Hematopoietic multipotent progenitor cell treated with erythropoietin and hydrocortisone succinate and interleukin-3 and kit ligand, for 15 days (in vitro differentiated cells): Measurements from ENCODE around the gene MMS19.

Experiments
- DNase-seq: peaks from one replicate; pipeline ENCODE4 v3.0.0-alpha.2; 2015; ENCODE audit warnings: low spot score

MMS19 gene

GRCh38 chr10:97525086-97525485 lies 26.9 kb upstream of the MMS19 start:
- no peak for DNase-seq

GRCh38 chr10:97522937-97523336 lies 24.7 kb upstream of the MMS19 start:
- no peak for DNase-seq

- no peak for DNase-seq
Observed at GRCh38 chr10:97522071-97522470, 23.8 kb upstream of the MMS19 start.

GRCh38 chr10:97520978-97521761 lies 22.9 kb upstream of the MMS19 start:
- no peak for DNase-seq

- no peak for DNase-seq
Observed at GRCh38 chr10:97520520-97520919, 22.3 kb upstream of the MMS19 start.

- no peak for DNase-seq
Observed at GRCh38 chr10:97519342-97519741, 21.1 kb upstream of the MMS19 start.

GRCh38 chr10:97518301-97519043 lies 20.2 kb upstream of the MMS19 start:
- no peak for DNase-seq

- no peak for DNase-seq
Observed at GRCh38 chr10:97517778-97518300, 19.6 kb upstream of the MMS19 start.

- DNase-seq = no peak
Observed at GRCh38 chr10:97517096-97517750, 19.0 kb upstream of the MMS19 start.

- no peak for DNase-seq
Observed at GRCh38 chr10:97515271-97515978, 17.2 kb upstream of the MMS19 start.

GRCh38 chr10:97514344-97514743 lies 16.1 kb upstream of the MMS19 start:
- no peak for DNase-seq

GRCh38 chr10:97512993-97513392 lies 14.8 kb upstream of the MMS19 start:
- no peak for DNase-seq

- DNase-seq = no peak
Observed at GRCh38 chr10:97511711-97512440, 13.7 kb upstream of the MMS19 start.

- no peak for DNase-seq
Observed at GRCh38 chr10:97510686-97511085, 12.5 kb upstream of the MMS19 start.

- no peak for DNase-seq
Observed at GRCh38 chr10:97509120-97509680, 11.0 kb upstream of the MMS19 start.

GRCh38 chr10:97508342-97508741 lies 10.1 kb upstream of the MMS19 start:
- no peak for DNase-seq

GRCh38 chr10:97506199-97506991 lies 8.2 kb upstream of the MMS19 start:
- no peak for DNase-seq

- DNase-seq = no peak
Observed at GRCh38 chr10:97505152-97505551, 6.9 kb upstream of the MMS19 start.

- no peak for DNase-seq
Observed at GRCh38 chr10:97503406-97503805, 5.2 kb upstream of the MMS19 start.

GRCh38 chr10:97502916-97503315 lies 4.7 kb upstream of the MMS19 start:
- DNase-seq = no peak

- no peak for DNase-seq
Observed at GRCh38 chr10:97500297-97500575, 2.0 kb upstream of the MMS19 start.
